Measurements from ENCODE around the gene LSM12.
A peak's percentile ranks its signal among the peaks of the same experiment; 100 is the strongest.
"Not testable (repeated sequence)": the region's sequence is repeated elsewhere in the genome, so short reads cannot be mapped to it uniquely, and the experiment has no call there.

The LSM12 gene

GRCh38 chr17:44066204-44066930 lies at the start of gene LSM12:
LSM12 (minus strand) TSS chr17:44066671; CDS start chr17:44066587, 84 bp downstream.
- peak; percentile 88 for DNase-seq

- DNase-seq: no peak
Observed at GRCh38 chr17:44115585-44116415, 49.3 kb upstream of the LSM12 start.

DNA sequence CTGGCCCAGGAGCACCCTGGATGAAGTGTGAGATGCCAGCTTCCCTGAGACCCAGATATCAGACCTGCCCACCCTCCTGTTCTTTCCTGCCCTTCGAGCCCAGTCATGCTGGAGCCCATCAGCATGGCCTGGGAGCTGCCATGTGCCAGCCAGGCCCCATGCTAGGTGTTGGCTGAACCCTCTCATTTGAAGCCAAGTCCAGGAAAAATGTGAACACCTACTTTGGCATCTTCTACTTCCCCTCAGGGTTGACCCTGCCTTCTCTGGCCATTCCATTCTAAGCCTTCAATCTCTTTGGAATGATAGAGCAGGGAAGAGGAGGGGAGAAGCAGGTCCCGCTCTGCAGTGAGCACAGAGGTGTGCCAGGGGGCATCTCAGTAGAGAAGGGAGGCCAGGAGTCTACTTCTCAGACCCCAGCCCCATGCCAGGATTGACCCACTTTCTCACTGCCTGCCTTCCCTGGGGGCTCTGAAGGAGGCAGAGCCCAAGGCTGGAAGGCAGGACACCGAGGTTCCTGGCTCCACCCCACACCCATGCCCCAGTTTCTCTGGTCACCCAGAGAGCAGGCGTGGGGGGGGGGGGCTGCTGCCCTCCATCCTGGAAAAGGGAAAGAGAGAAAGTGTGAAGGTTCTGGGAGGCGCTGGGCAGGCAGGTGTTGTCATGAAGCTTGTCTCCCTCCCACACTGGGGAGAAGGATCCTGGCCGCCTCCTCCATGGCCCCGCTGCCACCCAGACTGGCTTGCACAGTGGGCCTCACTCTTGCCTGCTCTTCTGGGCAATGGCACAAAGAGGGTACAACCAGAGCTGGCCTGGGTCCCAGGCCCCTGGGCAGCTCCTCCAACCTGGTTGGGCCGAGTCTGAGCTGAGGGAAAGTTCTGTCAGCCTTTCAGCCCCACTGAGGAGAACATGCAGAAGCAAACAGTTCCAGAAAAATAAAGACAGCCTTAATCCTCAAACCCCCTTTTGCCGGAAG lies 47.7 kb upstream of the LSM12 start:
- no peak for DNase-seq

GRCh38 chr17:44113382-44113781 lies 46.9 kb upstream of the LSM12 start:
- DNase-seq: no peak

DNA sequence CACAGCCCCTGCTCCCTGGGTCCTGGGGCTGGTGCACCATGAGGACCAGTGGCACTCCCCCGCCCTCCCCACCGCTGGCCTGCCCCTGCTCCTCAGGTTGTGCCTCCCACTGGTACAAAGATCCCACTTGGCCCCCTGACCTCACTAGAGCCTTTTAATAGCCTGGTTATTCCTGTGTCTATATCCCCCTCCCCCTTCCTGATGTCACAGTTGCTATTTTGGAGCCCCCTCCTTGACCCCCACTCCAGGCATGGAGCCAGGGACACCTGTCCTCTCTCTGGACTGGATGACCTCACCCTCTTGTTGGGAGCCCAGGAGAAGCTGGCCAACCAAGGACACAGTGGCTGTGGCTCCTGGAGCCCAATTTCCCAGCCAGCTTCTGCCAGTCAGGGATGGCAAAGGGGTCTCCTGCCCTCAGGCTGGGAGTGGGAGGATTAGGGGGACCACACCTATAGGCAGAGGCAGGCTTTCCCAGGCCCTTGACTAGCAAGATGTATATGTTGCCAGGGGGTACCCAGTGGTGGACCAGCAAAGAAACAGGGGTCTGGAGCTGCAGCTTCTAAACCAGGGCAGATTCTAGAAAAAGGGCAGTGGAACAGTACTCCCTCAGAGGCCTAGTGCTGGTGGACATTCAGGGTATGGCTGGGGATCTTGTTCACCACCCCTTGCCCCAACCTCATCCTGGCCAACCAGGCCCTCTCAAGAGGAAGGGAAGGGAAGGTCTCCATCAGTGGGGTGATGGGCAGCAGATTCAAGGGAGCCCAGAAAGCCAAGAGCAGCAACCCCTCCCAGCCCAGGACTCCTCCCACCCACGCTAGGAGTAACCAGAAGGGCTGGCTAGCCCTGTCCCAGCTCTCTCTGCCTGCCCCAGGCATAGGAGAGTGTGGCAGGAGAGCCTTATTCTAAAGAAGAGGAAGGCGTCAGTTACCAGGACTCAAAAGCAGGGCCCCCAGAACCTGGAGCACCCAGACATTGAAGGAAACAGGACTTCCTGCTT lies 46.1 kb upstream of the LSM12 start:
- DNase-seq: peak; percentile 24

GRCh38 chr17:44111777-44112176 lies 45.3 kb upstream of the LSM12 start:
- no peak for DNase-seq

DNA sequence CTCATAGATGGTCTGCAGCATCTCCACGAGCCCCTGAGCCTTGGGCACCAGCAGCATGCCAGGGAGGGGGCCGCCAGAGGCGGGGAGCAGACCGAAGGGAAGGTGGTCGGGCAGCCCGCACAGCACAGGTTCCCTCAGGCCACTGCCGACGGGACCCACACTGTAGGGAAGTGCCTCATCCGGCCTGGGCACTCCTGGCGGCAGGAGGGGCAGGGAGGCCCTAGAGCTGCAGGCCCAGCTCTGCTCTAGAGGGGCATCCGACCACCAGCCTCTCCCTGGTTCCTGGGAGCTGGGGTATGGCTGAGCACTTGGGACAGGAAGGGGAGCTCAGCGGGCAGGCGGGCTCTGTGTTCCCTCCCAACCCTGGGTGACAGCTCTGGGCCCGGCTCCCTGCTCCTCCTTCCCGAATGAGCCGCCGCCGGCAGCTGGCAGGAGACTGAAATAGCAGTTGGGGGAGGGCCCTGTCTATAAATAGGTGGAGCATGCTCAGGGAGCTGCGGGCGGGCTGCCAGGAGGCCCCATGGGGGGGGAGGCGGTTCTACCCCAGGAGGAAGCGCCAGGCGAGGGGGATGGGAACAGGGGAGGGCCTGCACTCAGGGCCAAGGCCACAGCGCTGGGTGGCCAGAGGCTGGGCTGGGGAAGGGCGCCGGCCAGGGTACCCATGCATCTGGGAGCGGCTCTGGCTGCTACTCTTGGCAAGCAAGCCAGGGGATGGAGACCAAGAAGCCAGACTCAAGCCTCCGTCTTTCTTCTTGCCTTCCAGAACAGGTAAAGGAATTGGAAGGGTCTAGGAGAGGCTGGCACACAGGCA lies 44.6 kb upstream of the LSM12 start:
- peak; percentile 88 for DNase-seq

GRCh38 chr17:44110011-44110686 lies 43.7 kb upstream of the LSM12 start:
- DNase-seq: no peak

DNA sequence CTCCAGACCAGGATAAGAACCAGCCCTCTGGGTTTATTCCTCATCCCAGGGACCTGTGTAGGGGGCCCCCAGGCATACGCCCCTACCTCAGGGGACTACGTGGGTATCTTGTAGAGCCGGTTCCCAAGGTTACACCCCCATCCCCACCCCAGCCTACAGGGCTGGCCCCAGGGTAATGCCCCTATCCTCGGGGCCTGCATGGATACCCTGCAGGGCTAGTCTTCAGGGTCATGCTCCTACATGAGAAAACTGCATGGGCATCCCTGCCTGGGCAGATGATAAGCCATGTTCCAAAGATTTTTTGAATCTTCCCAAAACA lies 42.8 kb upstream of the LSM12 start:
- DNase-seq: no peak

- DNase-seq: no peak
Observed at GRCh38 chr17:44108440-44109311, 42.2 kb upstream of the LSM12 start.

DNA sequence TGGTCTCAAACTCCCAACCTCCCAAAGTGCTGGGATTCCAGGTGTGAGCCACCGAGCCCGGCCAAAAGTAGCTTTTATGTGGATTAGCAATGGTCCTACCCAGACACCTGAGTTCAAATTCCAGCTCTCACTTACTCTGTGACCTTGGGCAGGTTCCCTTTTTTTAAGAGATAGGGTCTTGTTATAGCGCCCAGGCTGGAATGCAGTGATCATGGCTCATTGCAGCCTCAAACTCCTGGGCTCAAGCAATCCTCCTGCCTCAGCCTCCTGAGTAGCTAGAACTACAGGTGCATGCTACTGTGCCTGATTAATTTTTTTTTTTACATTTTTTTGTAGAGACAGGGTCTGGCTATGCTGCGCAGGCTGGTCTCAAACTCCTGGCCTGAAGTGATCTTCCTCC lies 40.3 kb upstream of the LSM12 start:
- no peak for DNase-seq

DNA sequence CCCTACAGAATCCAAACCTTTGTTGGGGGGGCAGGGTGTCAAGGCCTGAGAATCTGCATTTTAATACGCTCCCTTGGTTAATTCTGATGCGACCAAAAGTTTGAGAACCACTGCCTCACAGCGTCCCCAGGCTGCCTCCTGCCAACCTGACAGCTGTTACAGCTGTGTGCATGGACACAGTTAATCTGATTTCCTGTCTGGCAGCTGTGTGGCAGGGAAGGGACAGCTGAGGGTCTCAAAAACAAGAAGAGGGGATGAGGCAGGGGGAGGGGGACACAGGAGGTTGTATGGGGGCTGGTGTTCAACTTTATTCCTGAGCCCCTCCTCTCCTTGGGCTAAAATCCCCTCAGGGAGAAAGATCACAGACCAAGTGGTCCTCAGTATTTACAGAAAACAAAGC lies 39.5 kb upstream of the LSM12 start:
- no peak for DNase-seq

- DNase-seq: no peak
Observed at GRCh38 chr17:44105483-44105882, 39.0 kb upstream of the LSM12 start.

- DNase-seq: no peak
Observed at GRCh38 chr17:44102849-44103622, 36.6 kb upstream of the LSM12 start.

DNA sequence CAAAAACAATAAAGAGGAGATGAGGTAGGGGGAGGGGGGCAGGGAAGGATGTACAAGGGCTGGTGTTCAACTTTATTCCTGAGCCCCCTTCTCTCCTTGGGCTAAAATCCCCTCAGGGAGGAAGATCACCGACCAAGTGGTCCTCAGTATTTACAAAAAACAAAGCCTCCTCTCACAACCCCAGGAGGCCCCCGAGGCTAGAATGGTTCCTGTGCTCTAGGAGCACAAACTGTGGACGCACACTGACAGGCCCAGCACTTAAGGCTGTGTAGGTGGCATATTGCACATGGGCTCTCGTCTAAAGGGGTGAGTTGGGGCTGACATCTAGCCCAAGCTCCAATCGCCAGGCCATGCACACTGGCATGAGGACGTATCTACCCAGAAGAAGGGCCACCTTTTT lies 35.4 kb upstream of the LSM12 start:
- DNase-seq: not testable (repeated sequence)

- no peak for DNase-seq
Observed at GRCh38 chr17:44097110-44097958, 30.9 kb upstream of the LSM12 start.

DNA sequence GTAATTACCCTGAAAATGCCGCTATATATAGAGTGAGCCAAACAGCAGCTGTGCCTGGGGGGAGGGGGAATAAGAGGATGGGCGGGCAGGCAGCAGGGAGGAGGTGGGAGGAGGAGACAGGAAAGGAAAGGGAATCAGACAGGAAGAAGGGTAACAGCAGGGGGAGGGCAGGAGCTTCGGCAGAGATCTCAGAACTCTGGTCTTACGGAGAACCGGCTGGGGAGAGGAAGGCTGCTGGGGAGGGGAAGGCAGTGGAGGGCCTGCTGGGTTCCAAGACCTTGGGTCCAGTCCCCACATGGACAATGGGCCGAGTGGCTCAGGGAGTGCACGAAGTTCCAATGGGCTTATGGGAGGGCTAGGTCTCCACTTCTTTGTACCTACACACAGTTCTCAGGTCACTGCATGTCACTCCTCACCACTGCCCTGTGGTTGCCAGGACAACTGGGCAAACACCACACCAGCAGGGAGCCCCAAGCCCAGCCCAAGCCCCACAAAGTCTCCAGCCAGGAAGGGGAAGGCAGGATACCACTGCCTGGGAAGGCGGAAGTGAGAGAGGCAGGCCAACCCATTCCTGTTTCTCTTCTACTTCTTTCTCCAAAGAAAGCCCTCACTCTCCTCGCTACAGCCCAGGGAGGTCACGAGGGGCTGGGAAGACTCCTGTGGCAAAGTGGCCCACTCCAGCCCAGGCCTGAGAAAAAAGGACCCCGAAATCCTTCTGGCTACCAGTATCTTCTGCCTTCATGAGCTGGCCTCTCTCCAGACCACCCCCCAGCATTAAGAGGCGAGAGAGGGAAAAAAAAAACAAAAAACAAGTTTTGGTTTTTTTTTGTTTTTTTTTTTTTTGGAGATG lies 29.4 kb upstream of the LSM12 start:
- DNase-seq: peak; percentile 73
